Ishikawa (cell line): ENCODE measurements around the gene TSPAN31.

Source experiments
- FOXM1 ChIP-seq: IDR thresholded peaks from 2 replicates; pipeline ENCODE4 v1.6.1; 2012; ENCODE audit warnings: low read depth, borderline replicate concordance
- MAX ChIP-seq: IDR thresholded peaks from 2 replicates; pipeline ENCODE4 v1.6.1; 2012
- RAD21 ChIP-seq: IDR thresholded peaks from 2 replicates; pipeline ENCODE4 v1.6.1; 2012; ENCODE audit warnings: low read depth
- REST ChIP-seq: IDR thresholded peaks from 2 replicates; pipeline ENCODE4 v1.6.1; 2012; ENCODE audit warnings: low read depth, mild to moderate bottlenecking

GRCh38 chr12:57749061-57749460 is 4.2 kb downstream of the TSPAN31 start:
- TF ChIP-seq FOXM1 (no peak), REST (no peak), RAD21 (no peak), MAX (no peak)
